ENCODE measurements around the gene TBX18. TPM values are rescaled to one million over a fixed set of nuclear protein-coding genes. Genes with fewer than 3 reads are reported as not detected.

TBX18 gene
- polyA plus RNA-seq, 2 donors = 0.57 to 0.89 TPM

- Histone ChIP-seq H3K4me3 (ENCODE audit: low read depth in 1 of 2, low read length in 2 of 2) (no peak overlapping the region), H3K4me1 (ENCODE audit: control insufficient read depth in 2 of 2, insufficient read depth in 2 of 2, low read length in 1 of 2) (no peaks in the 10 kb centered on the region), H3K36me3 (ENCODE audit: control insufficient read depth in 2 of 2, insufficient read depth in 2 of 2, low read length in 1 of 2) (no peaks in the 10 kb centered on the region), H3K27ac (ENCODE audit: low read depth in 2 of 2, low read length in 1 of 2) (no peak overlapping the region), H3K9me3 (ENCODE audit: control insufficient read depth in 2 of 2, insufficient read depth in 1 of 2, low read depth in 1 of 2, low read length in 1 of 2) (no peaks in the 10 kb centered on the region), H3K27me3 (ENCODE audit: control insufficient read depth in 1 of 2, insufficient read depth in 2 of 2, low read length in 2 of 2) (no peaks in the 10 kb centered on the region)
- WGBS, 2 donors = 49 to 58% methylated on average over 4 of the region's 4 CpGs
These were observed 118.7 kb downstream of the TBX18 start for GRCh38 chr6:84645563-84646266.

GRCh38 chr6:84645000-84645399 is 119.4 kb downstream of the TBX18 start:
- Histone ChIP-seq H3K4me3 (ENCODE audit: low read depth in 1 of 2, low read length in 2 of 2) (no peak overlapping the region), H3K9me3 (ENCODE audit: control insufficient read depth in 2 of 2, insufficient read depth in 1 of 2, low read depth in 1 of 2, low read length in 1 of 2) (no peaks in the 10 kb centered on the region), H3K36me3 (ENCODE audit: control insufficient read depth in 2 of 2, insufficient read depth in 2 of 2, low read length in 1 of 2) (no peaks in the 10 kb centered on the region), H3K27ac (ENCODE audit: low read depth in 2 of 2, low read length in 1 of 2) (no peak overlapping the region), H3K4me1 (ENCODE audit: control insufficient read depth in 2 of 2, insufficient read depth in 2 of 2, low read length in 1 of 2) (no peaks in the 10 kb centered on the region), H3K27me3 (ENCODE audit: control insufficient read depth in 1 of 2, insufficient read depth in 2 of 2, low read length in 2 of 2) (no peaks in the 10 kb centered on the region)

- Histone ChIP-seq H3K4me3 (ENCODE audit: low read depth in 1 of 2, low read length in 2 of 2) (no peak overlapping the region), H3K9me3 (ENCODE audit: control insufficient read depth in 2 of 2, insufficient read depth in 1 of 2, low read depth in 1 of 2, low read length in 1 of 2) (no peaks in the 10 kb centered on the region), H3K4me1 (ENCODE audit: control insufficient read depth in 2 of 2, insufficient read depth in 2 of 2, low read length in 1 of 2) (no peaks in the 10 kb centered on the region), H3K36me3 (ENCODE audit: control insufficient read depth in 2 of 2, insufficient read depth in 2 of 2, low read length in 1 of 2) (no peaks in the 10 kb centered on the region), H3K27ac (ENCODE audit: low read depth in 2 of 2, low read length in 1 of 2) (no peak overlapping the region), H3K27me3 (ENCODE audit: control insufficient read depth in 1 of 2, insufficient read depth in 2 of 2, low read length in 2 of 2) (no peaks in the 10 kb centered on the region)
- WGBS, 2 donors = 54 to 59% methylated on average over 3 of the region's 3 CpGs
These were observed 120.6 kb downstream of the TBX18 start for GRCh38 chr6:84643778-84644177.

GRCh38 chr6:84641076-84641475 is 123.3 kb downstream of the TBX18 start:
- Histone ChIP-seq H3K4me3 (ENCODE audit: low read depth in 1 of 2, low read length in 2 of 2) (no peak overlapping the region), H3K9me3 (ENCODE audit: control insufficient read depth in 2 of 2, insufficient read depth in 1 of 2, low read depth in 1 of 2, low read length in 1 of 2) (no peaks in the 10 kb centered on the region), H3K36me3 (ENCODE audit: control insufficient read depth in 2 of 2, insufficient read depth in 2 of 2, low read length in 1 of 2) (no peaks in the 10 kb centered on the region), H3K27ac (ENCODE audit: low read depth in 2 of 2, low read length in 1 of 2) (no peak overlapping the region), H3K4me1 (ENCODE audit: control insufficient read depth in 2 of 2, insufficient read depth in 2 of 2, low read length in 1 of 2) (no peaks in the 10 kb centered on the region), H3K27me3 (ENCODE audit: control insufficient read depth in 1 of 2, insufficient read depth in 2 of 2, low read length in 2 of 2) (no peaks in the 10 kb centered on the region)
- 27 to 29% methylated on average over 4 of the region's 4 CpGs for WGBS, 2 donors

- no peak overlapping the region for H3K27ac ChIP-seq (ENCODE audit: low read depth in 2 of 2, low read length in 1 of 2)
- 68 to 72% methylated on average over 3 of the region's 3 CpGs for WGBS, 2 donors
- H3K27me3 ChIP-seq (ENCODE audit: control insufficient read depth in 1 of 2, insufficient read depth in 2 of 2, low read length in 2 of 2) = no peaks in the 10 kb centered on the region
- H3K4me3 ChIP-seq (ENCODE audit: low read depth in 1 of 2, low read length in 2 of 2) = no peak overlapping the region
- no peaks in the 10 kb centered on the region for H3K4me1 ChIP-seq (ENCODE audit: control insufficient read depth in 2 of 2, insufficient read depth in 2 of 2, low read length in 1 of 2)
- H3K36me3 ChIP-seq (ENCODE audit: control insufficient read depth in 2 of 2, insufficient read depth in 2 of 2, low read length in 1 of 2) = no peaks in the 10 kb centered on the region
- no peaks in the 10 kb centered on the region for H3K9me3 ChIP-seq (ENCODE audit: control insufficient read depth in 2 of 2, insufficient read depth in 1 of 2, low read depth in 1 of 2, low read length in 1 of 2)
These were observed 125.0 kb downstream of the TBX18 start for GRCh38 chr6:84639396-84639795.

- no peak overlapping the region for H3K27ac ChIP-seq (ENCODE audit: low read depth in 2 of 2, low read length in 1 of 2)
- H3K36me3 ChIP-seq (ENCODE audit: control insufficient read depth in 2 of 2, insufficient read depth in 2 of 2, low read length in 1 of 2) = no peaks in the 10 kb centered on the region
- no peaks in the 10 kb centered on the region for H3K9me3 ChIP-seq (ENCODE audit: control insufficient read depth in 2 of 2, insufficient read depth in 1 of 2, low read depth in 1 of 2, low read length in 1 of 2)
- H3K4me3 ChIP-seq (ENCODE audit: low read depth in 1 of 2, low read length in 2 of 2) = no peak overlapping the region
- no peaks in the 10 kb centered on the region for H3K4me1 ChIP-seq (ENCODE audit: control insufficient read depth in 2 of 2, insufficient read depth in 2 of 2, low read length in 1 of 2)
- WGBS, 2 donors = 52 to 66% methylated on average over 3 of the region's 3 CpGs
- H3K27me3 ChIP-seq (ENCODE audit: control insufficient read depth in 1 of 2, insufficient read depth in 2 of 2, low read length in 2 of 2) = no peaks in the 10 kb centered on the region
These were observed 126.1 kb downstream of the TBX18 start for GRCh38 chr6:84638286-84638685.

All from esophagus (tissue), 2 donors.